ENCODE data around the gene TSHZ2.

Gene TSHZ2

GRCh38 chr20:52972190-52972937 is at the start of gene TSHZ2:
TSS of gene TSHZ2 (plus strand) at chr20:52972358. CDS start at chr20:52973294, 936 bp downstream.
- peak; percentile 61 for DNase-seq

GRCh38 chr20:52922436-52922835 is 49.7 kb upstream of the TSHZ2 start:
- no peak for DNase-seq

GRCh38 chr20:52923123-52923937 is 48.8 kb upstream of the TSHZ2 start:
- DNase-seq: no peak

GRCh38 chr20:52924411-52925271 is 47.5 kb upstream of the TSHZ2 start:
- DNase-seq: no peak

GRCh38 chr20:52926505-52926904 is 45.7 kb upstream of the TSHZ2 start:
- DNase-seq: no peak

GRCh38 chr20:52933867-52934266 is 38.3 kb upstream of the TSHZ2 start:
- no peak for DNase-seq

- no peak for DNase-seq
Observed at GRCh38 chr20:52936351-52937340, 35.5 kb upstream of the TSHZ2 start.

GRCh38 chr20:52937591-52938100 is 34.5 kb upstream of the TSHZ2 start:
- no peak for DNase-seq

- DNase-seq: no peak
Observed at GRCh38 chr20:52939141-52939540, 33.0 kb upstream of the TSHZ2 start.

GRCh38 chr20:52941808-52942207 is 30.4 kb upstream of the TSHZ2 start:
- no peak for DNase-seq

GRCh38 chr20:52943185-52943841 is 28.8 kb upstream of the TSHZ2 start:
- no peak for DNase-seq

GRCh38 chr20:52945268-52945667 is 26.9 kb upstream of the TSHZ2 start:
- no peak for DNase-seq

- no peak for DNase-seq
Observed at GRCh38 chr20:52945862-52946522, 26.2 kb upstream of the TSHZ2 start.

- no peak for DNase-seq
Observed at GRCh38 chr20:52948491-52948890, 23.7 kb upstream of the TSHZ2 start.

GRCh38 chr20:52953020-52953419 is 19.1 kb upstream of the TSHZ2 start:
- no peak for DNase-seq

- DNase-seq: no peak
Observed at GRCh38 chr20:52954849-52955248, 17.3 kb upstream of the TSHZ2 start.

GRCh38 chr20:52958211-52958610 is 13.9 kb upstream of the TSHZ2 start:
- no peak for DNase-seq

- no peak for DNase-seq
Observed at GRCh38 chr20:52959125-52959524, 13.0 kb upstream of the TSHZ2 start.

GRCh38 chr20:52962183-52962582 is 10.0 kb upstream of the TSHZ2 start:
- DNase-seq: no peak

GRCh38 chr20:52963131-52963530 is 9.0 kb upstream of the TSHZ2 start:
- DNase-seq: no peak

GRCh38 chr20:52964131-52964530 is 8.0 kb upstream of the TSHZ2 start:
- no peak for DNase-seq
